Measurements from ENCODE around the gene GRAMD1A. TPM values are rescaled to one million over a fixed set of nuclear protein-coding genes. Genes with fewer than 3 reads are reported as not detected.

Gene GRAMD1A
- total RNA-seq, 4 donors from 2014 or later, result 27.8 to 55.3 (median 52.1) TPM

GRCh38 chr19:35008891-35009341, 8.8 kb downstream of the GRAMD1A start:
- peaks cover 50 to 66% (median 61%) of the 10 kb centered on the region in 4 donors for H3K4me1 ChIP-seq
- intact Hi-C loops (cut with DNase I), result no loop called here
- no peaks in the 10 kb centered on the region for H3K9me3 ChIP-seq
- no peaks in the 10 kb centered on the region for H3K27me3 ChIP-seq
- peaks cover 10 to 76% (median 56%) of the 10 kb centered on the region in 4 donors for H3K36me3 ChIP-seq
- DNase-seq (ENCODE audit: extremely low spot score), result no peak
- WGBS, result 72% methylated on average over 12 of the region's 12 CpGs
- H3K27ac ChIP-seq (replicated peaks in 1 of 4), result peak overlapping the region in 3 of 4 donors; percentile 9 to 66 (median 48)
- no peak for TF ChIP-seq CTCF (IDR thresholded peaks at IDR 0.05)
- peak; percentile 70 for TF ChIP-seq EP300 (IDR thresholded peaks at IDR 0.05)
- TF ChIP-seq POLR2A (IDR thresholded peaks at IDR 0.05; ENCODE audit: low read depth), result no peak
- peak in 1 of 2 donors; percentile 51 for TF ChIP-seq POLR2AphosphoS5 (IDR thresholded peaks at IDR 0.05)
- no peak overlapping the region for H3K4me3 ChIP-seq

- peaks cover 43 to 66% (median 54%) of the 10 kb centered on the region in 4 donors for H3K4me1 ChIP-seq
- no peaks in the 10 kb centered on the region for H3K27me3 ChIP-seq
- TF ChIP-seq CTCF (IDR thresholded peaks at IDR 0.05) (no peak), POLR2AphosphoS5 (IDR thresholded peaks at IDR 0.05) (no peak), EP300 (IDR thresholded peaks at IDR 0.05) (no peak), POLR2A (IDR thresholded peaks at IDR 0.05; ENCODE audit: low read depth) (no peak)
- intact Hi-C loops (cut with DNase I), result no loop called here
- peaks cover 10 to 78% (median 64%) of the 10 kb centered on the region in 4 donors for H3K36me3 ChIP-seq
- H3K27ac ChIP-seq (replicated peaks in 1 of 4), result peak overlapping the region in 2 of 4 donors; percentile 48 to 66
- 92% methylated on average over 29 of the region's 36 CpGs for WGBS
- no peaks in the 10 kb centered on the region for H3K9me3 ChIP-seq
- H3K4me3 ChIP-seq, result no peak overlapping the region
- no peak for DNase-seq (ENCODE audit: extremely low spot score)
These were observed 9.6 kb downstream of the GRAMD1A start for GRCh38 chr19:35009424-35010415.

- Histone ChIP-seq H3K4me3 (no peak overlapping the region), H3K36me3 (peaks cover 15 to 78% (median 70%) of the 10 kb centered on the region in 4 donors), H3K4me1 (peaks cover 37 to 64% (median 43%) of the 10 kb centered on the region in 4 donors), H3K27me3 (no peaks in the 10 kb centered on the region), H3K27ac (replicated peaks in 1 of 4) (peak overlapping the region in 1 of 4 donors; percentile 62), H3K9me3 (no peaks in the 10 kb centered on the region)
- no peak for TF ChIP-seq POLR2A (IDR thresholded peaks at IDR 0.05; ENCODE audit: low read depth)
- TF ChIP-seq CTCF (IDR thresholded peaks at IDR 0.05), result no peak
- TF ChIP-seq POLR2AphosphoS5 (IDR thresholded peaks at IDR 0.05), result no peak
- no peak for TF ChIP-seq EP300 (IDR thresholded peaks at IDR 0.05)
- WGBS, result 81% methylated on average over 13 of the region's 13 CpGs
- intact Hi-C loops (cut with DNase I), result no loop called here
- DNase-seq (ENCODE audit: extremely low spot score), result no peak
These were observed 11.1 kb downstream of the GRAMD1A start for GRCh38 chr19:35011091-35011689.

- peak overlapping the region; percentile 29 to 62 (median 34) for H3K27ac ChIP-seq (replicated peaks in 1 of 4)
- no peak for DNase-seq (ENCODE audit: extremely low spot score)
- no peak overlapping the region for H3K4me3 ChIP-seq
- TF ChIP-seq EP300 (IDR thresholded peaks at IDR 0.05) (no peak), POLR2AphosphoS5 (IDR thresholded peaks at IDR 0.05) (no peak), POLR2A (IDR thresholded peaks at IDR 0.05; ENCODE audit: low read depth) (no peak)
- peaks cover 31 to 57% (median 35%) of the 10 kb centered on the region in 4 donors for H3K4me1 ChIP-seq
- intact Hi-C loops (cut with DNase I), result loop anchor here (2.0 kb wide), 1 partner anchor 39 kb away; no protein-coding TSS in a partner anchor
- 79% methylated on average over 16 of the region's 18 CpGs for WGBS
- H3K27me3 ChIP-seq, result no peaks in the 10 kb centered on the region
- peaks cover 15 to 78% (median 72%) of the 10 kb centered on the region in 4 donors for H3K36me3 ChIP-seq
- no peaks in the 10 kb centered on the region for H3K9me3 ChIP-seq
These were observed 11.9 kb downstream of the GRAMD1A start for GRCh38 chr19:35011737-35012682.
